K562 (cell line): ENCODE measurements around the gene CACNA1S. TPM values are rescaled to one million over a fixed set of nuclear protein-coding genes. Genes with fewer than 3 reads are reported as not detected.

Source experiments
- ATAC-seq: fragments of 200-7000 bp; cut with Tn5 transposase; 3 replicates; pipeline ENCODE4 v1.9.1; 2020; ENCODE audit warnings: moderate library complexity
- BruUV-seq: library from RNA; stranded (reverse); fragments of 400-500 nt; replicated peaks from 2 replicates; lab custom pipeline; 2021; lab: Mats Ljungman, UMichigan
- CTCF ChIA-PET: fragments of 300-600 bp; formaldehyde crosslinking; extraction: SDS; loops from one replicate; lab custom pipeline; 2021; ENCODE audit warnings: low intra/inter-chr PET ratio; lab: Yijun Ruan, JAX
- POLR2A ChIA-PET: fragments of 300-600, 350-650 bp; sonication (Branson Sonifier 250); formaldehyde crosslinking; extraction: SDS; loops from one replicate; lab custom pipeline; 2021; ENCODE audit warnings: antibody characterized with exemption, inconsistent platforms; lab: Yijun Ruan, JAX
- DNase-seq, 4 experiments: peaks; one replicate each; pipeline versions ENCODE4 v3.0.0 to v3.0.0-alpha.2; 2011 to 2018; ENCODE audit warnings: low spot score in 3 of 4, mixed read lengths in 3 of 4; ENCODE audit errors: extremely low read depth in 1 of 4
- FAIRE-seq: peaks from 2 replicates; lab custom pipeline; 2011; peaks lifted over from hg19 to GRCh38; lab: Jason Lieb, UNC
- H2AFZ ChIP-seq: 2 replicates; pipeline ENCODE4 v1.6.0; 2011; ENCODE audit warnings: low read depth, low read length, control low read depth, inconsistent platforms
- H3K27ac ChIP-seq: fragments of 200-600 bp; 3 replicates; pipeline ENCODE4 v1.8.0; 2011; ENCODE audit warnings: low read depth, mild to moderate bottlenecking, control low read depth, inconsistent platforms, low read length, moderate library complexity, mixed read lengths; ENCODE audit errors: extremely low read depth
- H3K27me3 ChIP-seq, 2 experiments: fragments of 300-600 bp in 1 of 2; 2 replicates in 1 of 2; 3 replicates in 1 of 2; pipeline versions ENCODE4 v1.6.0 to v1.8.0; 2011; ENCODE audit warnings: inconsistent platforms in 2 of 2, low read length in 2 of 2, mild to moderate bottlenecking in 1 of 2, mixed read lengths in 1 of 2, moderate library complexity in 1 of 2; ENCODE audit not compliant: control insufficient read depth in 2 of 2, insufficient read depth in 2 of 2
- H3K36me3 ChIP-seq: fragments of 300-600 bp; 3 replicates; pipeline ENCODE4 v1.8.0; 2011; ENCODE audit warnings: mild to moderate bottlenecking, low read length, inconsistent platforms; ENCODE audit not compliant: control insufficient read depth, insufficient read depth
- H3K4me1 ChIP-seq, 2 experiments: fragments of 200-600 bp in 1 of 2; replicated peaks in 1 of 2; 2 replicates in 1 of 2; 3 replicates in 1 of 2; pipeline versions ENCODE4 v1.5.1 to v1.8.0; 2011; ENCODE audit warnings: inconsistent platforms in 2 of 2, low read length in 2 of 2, mild to moderate bottlenecking in 1 of 2, mixed read lengths in 1 of 2, moderate library complexity in 1 of 2; ENCODE audit not compliant: control insufficient read depth in 2 of 2, insufficient read depth in 2 of 2
- H3K4me2 ChIP-seq: 2 replicates; pipeline ENCODE4 v1.6.1; 2011; ENCODE audit warnings: low read length, control low read depth, inconsistent platforms, mixed read lengths; ENCODE audit not compliant: insufficient read depth
- H3K4me3 ChIP-seq: fragments of 200-600 bp; sonication (generic), shearing (Covaris generic); 2 replicates; pipeline ENCODE4 v1.5.1; 2016; ENCODE audit warnings: control low read depth, inconsistent platforms
- H3K79me2 ChIP-seq: fragments of 200-600 bp; 3 replicates; pipeline ENCODE4 v1.8.0; 2011; ENCODE audit warnings: low read length, inconsistent platforms; ENCODE audit not compliant: control insufficient read depth, insufficient read depth
- H3K9ac ChIP-seq, 2 experiments: 2 replicates each; pipeline versions ENCODE4 v1.6.0 to v1.6.1; 2011; ENCODE audit warnings: low read depth in 2 of 2, low read length in 2 of 2, control low read depth in 1 of 2, inconsistent platforms in 1 of 2, mild to moderate bottlenecking in 1 of 2, mixed read lengths in 1 of 2; ENCODE audit not compliant: insufficient read depth in 1 of 2
- H3K9me1 ChIP-seq: one replicate; pipeline ENCODE4 v1.6.0; 2011; ENCODE audit warnings: inconsistent platforms, mild to moderate bottlenecking, low read length, moderate library complexity; ENCODE audit not compliant: control insufficient read depth, insufficient read depth
- H3K9me3 ChIP-seq: replicated peaks from 2 replicates; pipeline ENCODE4 v1.5.1; 2011; ENCODE audit warnings: low read depth, low read length, inconsistent platforms; ENCODE audit not compliant: control insufficient read depth, insufficient read depth
- H4K20me1 ChIP-seq: replicated peaks from 2 replicates; pipeline ENCODE4 v1.6.1; 2011; ENCODE audit warnings: low read length, inconsistent platforms, mixed read lengths; ENCODE audit not compliant: control insufficient read depth, insufficient read depth
- DLX4 ChIP-seq: fragments of 250-450 bp; sonication (Bioruptor Pico); IDR thresholded peaks from 2 replicates; pipeline ENCODE4 v1.6.1; 2021; ENCODE audit warnings: mild to moderate bottlenecking
- ETV5 ChIP-seq: sonication (generic); formaldehyde crosslinking; IDR thresholded peaks from 2 replicates; pipeline ENCODE4 v1.4.0; 2020; ENCODE audit warnings: low read depth, mild to moderate bottlenecking, missing genetic modification reagents
- JUND ChIP-seq, 2 experiments: IDR thresholded peaks; 2 replicates in 1 of 2; 3 replicates in 1 of 2; pipeline ENCODE4 v1.6.1; 2011; ENCODE audit warnings: borderline replicate concordance in 2 of 2, low read depth in 2 of 2, low read length in 2 of 2, improper control_type of control experiment in 1 of 2, missing biosample characterization in 1 of 2, missing genetic modification characterization in 1 of 2, missing genetic modification reagents in 1 of 2
- NCOR1 ChIP-seq: fragments of 450-650 bp; IDR thresholded peaks from 2 replicates; pipeline ENCODE4 v1.6.1; 2016; ENCODE audit warnings: mild to moderate bottlenecking, moderate library complexity
- PTRF ChIP-seq: fragments of 450-650 bp; IDR thresholded peaks from 2 replicates; pipeline ENCODE4 v1.6.1; 2016; ENCODE audit warnings: mild to moderate bottlenecking, missing genetic modification characterization, missing compliant biosample characterization
- RAD21 ChIP-seq, 2 experiments: fragments of 250-450 bp in 1 of 2; fragments of 450-650 bp in 1 of 2; sonication (Bioruptor Pico) in 1 of 2; formaldehyde crosslinking in 1 of 2; IDR thresholded peaks in 1 of 2; conservative IDR thresholded peaks in 1 of 2; 2 replicates each; pipeline versions ENCODE4 v1.4.0 to v1.8.0; 2020 to 2022; ENCODE audit warnings: mild to moderate bottlenecking in 2 of 2, moderate library complexity in 1 of 2
- RBM25 ChIP-seq: fragments of 200-400 bp; formaldehyde crosslinking; IDR thresholded peaks from 2 replicates; pipeline ENCODE4 v1.6.1; 2018; ENCODE audit warnings: low read length, low read depth, moderate library complexity; ENCODE audit not compliant: severe bottlenecking
- RHOXF2B ChIP-seq: fragments of 250-450 bp; sonication (Bioruptor Pico); conservative IDR thresholded peaks from 2 replicates; pipeline ENCODE4 v1.5.1; 2021
- SIN3B ChIP-seq: fragments of 450-650 bp; IDR thresholded peaks from 2 replicates; pipeline ENCODE4 v1.6.1; 2017; ENCODE audit warnings: low read depth, mild to moderate bottlenecking, moderate library complexity
- SMARCA4 ChIP-seq: fragments of 450-650 bp; IDR thresholded peaks from 2 replicates; pipeline ENCODE4 v1.6.1; 2016
- SMARCE1 ChIP-seq: fragments of 450-650 bp; IDR thresholded peaks from 2 replicates; pipeline ENCODE4 v1.7.1; 2016; ENCODE audit warnings: mild to moderate bottlenecking
- TARDBP ChIP-seq: fragments of 450-650 bp; IDR thresholded peaks from 2 replicates; pipeline ENCODE4 v1.6.1; 2016
- WGBS: fragments of 100-300 bp; shearing (Covaris generic); methylation state at CpG from one replicate; pipeline ENCODE4 v1.1.6; 2016; ENCODE audit warnings: low coverage, mixed read lengths; ENCODE audit not compliant: insufficient coverage; ENCODE audit errors: missing lambda C conversion rate; 5-methylcytosine and 5-hydroxymethylcytosine counted together
- in situ Hi-C: fragments of 300-500 bp; cut with MboI; formaldehyde crosslinking; loops from 4 replicates; pipeline ENCODE4 v1.15.0; 2018; ENCODE audit warnings: inconsistent platforms, mixed read lengths
- intact Hi-C: fragments of 100-400 bp; cut with micrococcal nuclease; formaldehyde crosslinking; loops from 2 replicates; pipeline ENCODE4 v1.14.2; 2022
- polyA plus RNA-seq, 8 experiments: library from polyadenylated mRNA; depleted of rRNA in 4 of 8; stranded (reverse) in 5 of 8; unstranded in 3 of 8; fragments of >200 nt; fragmentation: Nextera tagmentation in 2 of 8; fragmentation: Illumina TruSeq in 1 of 8; extraction: Ambion mirVana in 2 of 8; extraction: Trizol in 1 of 8; gene quantifications; 2 replicates each; pipeline versions ENCODE4 v1.2.1 to v1.2.3, GENCODE V29; 2011 to 2014; ENCODE audit warnings: inconsistent platforms in 1 of 8, missing spikeins in 1 of 8
- total RNA-seq, 7 experiments: library from RNA; depleted of rRNA in 6 of 7; stranded (reverse); fragments of >200 nt in 6 of 7; fragmentation: Illumina TruSeq in 2 of 7; extraction: Trizol in 2 of 7; gene quantifications; 2 replicates each; pipeline versions ENCODE4 v1.2.1 to v1.2.3, GENCODE V29; 2011 to 2021; ENCODE audit warnings: low replicate concordance in 1 of 7
- TF ChIP-seq, protein P1 (sequence below), 2 experiments: fragments of 150-350 bp in 1 of 2; IDR thresholded peaks; 2 replicates each; pipeline ENCODE4 v1.6.1; 2012 to 2016; ENCODE audit warnings: low read depth in 2 of 2, low read length in 2 of 2, mild to moderate bottlenecking in 1 of 2, moderate library complexity in 1 of 2

Gene CACNA1S
- total and polyA plus RNA-seq, 9 of the 15 experiments (the other 6 are each of a cell fraction or from before 2014, with no cell fraction given): not detected

- POLR2A ChIA-PET: interaction anchor here (0.5 kb wide), 1 partner anchor 33 kb away, joined by 3 read pairs; no protein-coding TSS in a partner anchor
- 3% methylated on average over 7 of the region's 7 CpGs for WGBS
- TF ChIP-seq, protein P1, sequence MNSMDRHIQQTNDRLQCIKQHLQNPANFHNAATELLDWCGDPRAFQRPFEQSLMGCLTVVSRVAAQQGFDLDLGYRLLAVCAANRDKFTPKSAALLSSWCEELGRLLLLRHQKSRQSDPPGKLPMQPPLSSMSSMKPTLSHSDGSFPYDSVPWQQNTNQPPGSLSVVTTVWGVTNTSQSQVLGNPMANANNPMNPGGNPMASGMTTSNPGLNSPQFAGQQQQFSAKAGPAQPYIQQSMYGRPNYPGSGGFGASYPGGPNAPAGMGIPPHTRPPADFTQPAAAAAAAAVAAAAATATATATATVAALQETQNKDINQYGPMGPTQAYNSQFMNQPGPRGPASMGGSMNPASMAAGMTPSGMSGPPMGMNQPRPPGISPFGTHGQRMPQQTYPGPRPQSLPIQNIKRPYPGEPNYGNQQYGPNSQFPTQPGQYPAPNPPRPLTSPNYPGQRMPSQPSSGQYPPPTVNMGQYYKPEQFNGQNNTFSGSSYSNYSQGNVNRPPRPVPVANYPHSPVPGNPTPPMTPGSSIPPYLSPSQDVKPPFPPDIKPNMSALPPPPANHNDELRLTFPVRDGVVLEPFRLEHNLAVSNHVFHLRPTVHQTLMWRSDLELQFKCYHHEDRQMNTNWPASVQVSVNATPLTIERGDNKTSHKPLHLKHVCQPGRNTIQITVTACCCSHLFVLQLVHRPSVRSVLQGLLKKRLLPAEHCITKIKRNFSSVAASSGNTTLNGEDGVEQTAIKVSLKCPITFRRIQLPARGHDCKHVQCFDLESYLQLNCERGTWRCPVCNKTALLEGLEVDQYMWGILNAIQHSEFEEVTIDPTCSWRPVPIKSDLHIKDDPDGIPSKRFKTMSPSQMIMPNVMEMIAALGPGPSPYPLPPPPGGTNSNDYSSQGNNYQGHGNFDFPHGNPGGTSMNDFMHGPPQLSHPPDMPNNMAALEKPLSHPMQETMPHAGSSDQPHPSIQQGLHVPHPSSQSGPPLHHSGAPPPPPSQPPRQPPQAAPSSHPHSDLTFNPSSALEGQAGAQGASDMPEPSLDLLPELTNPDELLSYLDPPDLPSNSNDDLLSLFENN (IDR thresholded peaks at IDR 0.05; ENCODE audit: low read depth in 2 of 2, low read length in 2 of 2): no peak
- TF ChIP-seq RAD21 (CRISPR knock-in tag; conservative IDR thresholded peaks at IDR 0.05 in 1 of 2, IDR thresholded peaks at IDR 0.05 in 1 of 2) (no peak), RHOXF2B (CRISPR knock-in tag) (no peak), ETV5 (no peak), DLX4 (CRISPR knock-in tag) (no peak), RBM25 (no peak), SMARCA4 (no peak), SMARCE1 (no peak), JUND (IDR thresholded peaks at IDR 0.05; ENCODE audit: borderline replicate concordance, low read depth, low read length) (no peak), JUND (tag; IDR thresholded peaks at IDR 0.05; ENCODE audit: borderline replicate concordance, low read depth, low read length) (no peak), SIN3B (no peak), TARDBP (no peak), PTRF (tag) (no peak), NCOR1 (no peak)
- TF ChIP-seq, all 486 proteins: peak for 0
- Histone ChIP-seq H2AFZ (no peak overlapping the region), H3K27ac (no peak overlapping the region), H3K9ac (no peak overlapping the region), H3K27me3 (peaks cover 68 to 90% of the 10 kb centered on the region in 2 experiments), H3K4me3 (no peak overlapping the region), H3K79me2 (no peaks in the 10 kb centered on the region), H3K4me2 (no peak overlapping the region), H3K9me3 (no peaks in the 10 kb centered on the region), H4K20me1 (peaks cover 10% of the 10 kb centered on the region; the same call in 1 of the 2 replicates), H3K9me1 (no peaks in the 10 kb centered on the region), H3K36me3 (no peaks in the 10 kb centered on the region), H3K4me1 (no peaks in the 10 kb centered on the region)
- in situ Hi-C loops: no loop called here
- DNase-seq: no peak
- ATAC-seq: no peak
- CTCF ChIA-PET: no interaction called here
- BruUV-seq: no TSS peak
- intact Hi-C loops: no loop called here
- FAIRE-seq: no peak
Measured at GRCh38 chr1:201076092-201076491, 36.1 kb downstream of the CACNA1S start.
